Loucy (cell line): ENCODE measurements around the gene ZNF160.
A peak's percentile ranks its signal among the peaks of the same experiment; 100 is the strongest.
"Not testable (repeated sequence)": the region's sequence is repeated elsewhere in the genome, so short reads cannot be mapped to it uniquely, and the experiment has no call there.

Source experiments
- H2AFZ ChIP-seq: fragments of 200-600 bp; sonication (generic); 2 replicates; pipeline ENCODE4 v1.6.0; 2016; ENCODE audit warnings: antibody characterized with exemption, mild to moderate bottlenecking, low read length, moderate library complexity
- H3F3A ChIP-seq: fragments of 200-600 bp; 2 replicates; pipeline ENCODE4 v1.6.0; 2016; ENCODE audit warnings: antibody characterized with exemption, low read depth, mild to moderate bottlenecking
- H3K27me3 ChIP-seq: fragments of 200-600 bp; sonication (generic); 2 replicates; pipeline ENCODE4 v1.6.1; 2014; ENCODE audit warnings: low read length, mild to moderate bottlenecking; ENCODE audit not compliant: insufficient read depth, poor library complexity, severe bottlenecking
- H3K36me3 ChIP-seq: fragments of 200-600 bp; sonication (generic); 2 replicates; pipeline ENCODE4 v1.6.1; 2016; ENCODE audit warnings: low read length; ENCODE audit not compliant: insufficient read depth
- H3K4me1 ChIP-seq: fragments of 200-600 bp; sonication (generic); 2 replicates; pipeline ENCODE4 v1.5.1; 2014; ENCODE audit warnings: low read length, mild to moderate bottlenecking; ENCODE audit not compliant: insufficient read depth, poor library complexity, severe bottlenecking
- H3K4me2 ChIP-seq: fragments of 200-600 bp; sonication (generic); 2 replicates; pipeline ENCODE4 v1.6.0; 2014; ENCODE audit warnings: antibody characterized with exemption, low read length, low read depth, mild to moderate bottlenecking; ENCODE audit not compliant: poor library complexity, severe bottlenecking
- H3K4me3 ChIP-seq: fragments of 200-600 bp; sonication (generic); 2 replicates; pipeline ENCODE4 v1.5.1; 2014; ENCODE audit warnings: low read length, mild to moderate bottlenecking, mixed read lengths; ENCODE audit not compliant: poor library complexity, severe bottlenecking
- H3K79me2 ChIP-seq: fragments of 200-600 bp; sonication (generic); 2 replicates; pipeline ENCODE4 v1.6.1; 2014; ENCODE audit warnings: low read length; ENCODE audit not compliant: insufficient read depth
- H3K9ac ChIP-seq: fragments of 200-600 bp; sonication (generic); 2 replicates; pipeline ENCODE4 v1.6.0; 2014; ENCODE audit warnings: mild to moderate bottlenecking, low read depth, low read length, moderate library complexity; ENCODE audit not compliant: poor library complexity, severe bottlenecking
- H3K9me2 ChIP-seq: fragments of 200-600 bp; sonication (generic); replicated peaks from 2 replicates; pipeline ENCODE4 v1.6.1; 2016; ENCODE audit warnings: low read depth, low read length, mixed read lengths
- H3K9me3 ChIP-seq: fragments of 200-600 bp; sonication (generic); 2 replicates; pipeline ENCODE4 v1.6.1; 2014; ENCODE audit warnings: mild to moderate bottlenecking, antibody characterized with exemption, low read length, low read depth; ENCODE audit not compliant: insufficient read depth
- H4K20me1 ChIP-seq: fragments of 200-600 bp; sonication (generic); 2 replicates; pipeline ENCODE4 v1.6.0; 2014; ENCODE audit warnings: antibody characterized with exemption, low read length, mild to moderate bottlenecking; ENCODE audit not compliant: insufficient read depth, poor library complexity, severe bottlenecking
- CTCF ChIP-seq: fragments of 200-600 bp; sonication (generic); conservative IDR thresholded peaks from 2 replicates; pipeline ENCODE4 v1.5.1; 2014; ENCODE audit warnings: mild to moderate bottlenecking, antibody characterized with exemption, low read length
- EZH2phosphoT487 ChIP-seq: fragments of 200-600 bp; IDR thresholded peaks from 2 replicates; pipeline ENCODE4 v1.6.1; 2018; ENCODE audit warnings: antibody characterized with exemption, mild to moderate bottlenecking, moderate library complexity, borderline replicate concordance

The ZNF160 gene

GRCh38 chr19:53102206-53102755 is 941 bp downstream of the ZNF160 start:
- Histone ChIP-seq H3F3A (no peaks in the 10 kb centered on the region), H3K9me3 (no peaks in the 10 kb centered on the region), H3K4me2 (peak overlapping the region; percentile 100), H3K4me3 (peak overlapping the region; percentile 100), H3K27me3 (no peaks in the 10 kb centered on the region), H3K9me2 (no peaks in the 10 kb centered on the region), H4K20me1 (peaks cover 34% of the 10 kb centered on the region), H3K9ac (peak overlapping the region; percentile 96), H3K79me2 (peaks cover 58% of the 10 kb centered on the region), H2AFZ (peak overlapping the region; percentile 94; the same call in 1 of the 2 replicates), H3K36me3 (no peaks in the 10 kb centered on the region; the same call in 1 of the 2 replicates), H3K4me1 (peaks cover 29% of the 10 kb centered on the region)
- TF ChIP-seq CTCF (no peak), EZH2phosphoT487 (no peak)

GRCh38 chr19:53101518-53101917 is 1.7 kb downstream of the ZNF160 start:
- Histone ChIP-seq H2AFZ (no peak overlapping the region), H4K20me1 (peaks cover 34% of the 10 kb centered on the region), H3K4me2 (peak overlapping the region; percentile 100), H3K4me3 (peak overlapping the region; percentile 100), H3K79me2 (peaks cover 59% of the 10 kb centered on the region), H3K9me3 (no peaks in the 10 kb centered on the region), H3F3A (no peaks in the 10 kb centered on the region), H3K4me1 (peaks cover 29% of the 10 kb centered on the region), H3K9me2 (no peaks in the 10 kb centered on the region), H3K9ac (peak overlapping the region; percentile 96), H3K36me3 (no peaks in the 10 kb centered on the region; the same call in 1 of the 2 replicates), H3K27me3 (no peaks in the 10 kb centered on the region)
- TF ChIP-seq CTCF (no peak), EZH2phosphoT487 (no peak)

- peaks cover 22% of the 10 kb centered on the region for H3K4me1 ChIP-seq
- H3K9ac ChIP-seq, H2AFZ ChIP-seq, H3K9me3 ChIP-seq, H3K4me2 ChIP-seq, H3K4me3 ChIP-seq, H3K27me3 ChIP-seq, H3K9me2 ChIP-seq, H3K36me3 ChIP-seq, H3F3A ChIP-seq: not testable (repeated sequence)
- H4K20me1 ChIP-seq, result peaks cover 43% of the 10 kb centered on the region
- H3K79me2 ChIP-seq, result peaks cover 72% of the 10 kb centered on the region
Observed at GRCh38 chr19:53098570-53098969, 4.7 kb downstream of the ZNF160 start.

- H3K4me1 ChIP-seq, result peaks cover 17% of the 10 kb centered on the region
- H3K36me3 ChIP-seq, H3F3A ChIP-seq, H3K9me2 ChIP-seq, H3K4me3 ChIP-seq, H3K27me3 ChIP-seq, H2AFZ ChIP-seq, H3K9me3 ChIP-seq, H3K9ac ChIP-seq: not testable (repeated sequence)
- H3K79me2 ChIP-seq, result peaks cover 69% of the 10 kb centered on the region
- peaks cover 35% of the 10 kb centered on the region for H4K20me1 ChIP-seq
- peak overlapping the region; percentile 31 for H3K4me2 ChIP-seq
Observed at GRCh38 chr19:53096982-53097690, 6.1 kb downstream of the ZNF160 start.

- H2AFZ ChIP-seq, H3F3A ChIP-seq, H3K4me3 ChIP-seq, H3K27me3 ChIP-seq, H3K9me2 ChIP-seq, H3K36me3 ChIP-seq, H3K9ac ChIP-seq, H3K4me2 ChIP-seq, H3K9me3 ChIP-seq: not testable (repeated sequence)
- Histone ChIP-seq H3K79me2 (peaks cover 63% of the 10 kb centered on the region), H4K20me1 (peaks cover 35% of the 10 kb centered on the region), H3K4me1 (peaks cover 11% of the 10 kb centered on the region)
Observed at GRCh38 chr19:53096579-53096978, 6.6 kb downstream of the ZNF160 start.
